ENCODE measurements around the gene EZH2.

The EZH2 gene

GRCh38 chr7:148924011-148924410 lies 39.9 kb upstream of the EZH2 start:
- no peak for DNase-seq (ENCODE audit: low spot score)
- in situ Hi-C loops (cut with MboI; ENCODE audit: low pct_unique_long_range_greater_than_20kb, low sequenced_read_pairs, unreplicated experiment) = no loop called here
- no peak for TF ChIP-seq CTCF (IDR thresholded peaks at IDR 0.05; ENCODE audit: extremely low read depth, insufficient read depth, missing control alignments)

- DNase-seq (ENCODE audit: low spot score) = no peak
- TF ChIP-seq CTCF (IDR thresholded peaks at IDR 0.05; ENCODE audit: extremely low read depth, insufficient read depth, missing control alignments) = no peak
- in situ Hi-C loops (cut with MboI; ENCODE audit: low pct_unique_long_range_greater_than_20kb, low sequenced_read_pairs, unreplicated experiment) = no loop called here
These were observed 37.7 kb upstream of the EZH2 start for GRCh38 chr7:148921806-148922205.

- no peak for TF ChIP-seq CTCF (IDR thresholded peaks at IDR 0.05; ENCODE audit: extremely low read depth, insufficient read depth, missing control alignments)
- in situ Hi-C loops (cut with MboI; ENCODE audit: low pct_unique_long_range_greater_than_20kb, low sequenced_read_pairs, unreplicated experiment) = no loop called here
- no peak for DNase-seq (ENCODE audit: low spot score)
These were observed 37.1 kb upstream of the EZH2 start for GRCh38 chr7:148921189-148921588.

- in situ Hi-C loops (cut with MboI; ENCODE audit: low pct_unique_long_range_greater_than_20kb, low sequenced_read_pairs, unreplicated experiment) = no loop called here
- TF ChIP-seq CTCF (IDR thresholded peaks at IDR 0.05; ENCODE audit: extremely low read depth, insufficient read depth, missing control alignments) = no peak
- DNase-seq (ENCODE audit: low spot score) = peak; percentile 45
These were observed 35.8 kb upstream of the EZH2 start for GRCh38 chr7:148919859-148920258.

GRCh38 chr7:148918058-148918596 lies 34.0 kb upstream of the EZH2 start:
- no peak for DNase-seq (ENCODE audit: low spot score)
- in situ Hi-C loops (cut with MboI; ENCODE audit: low pct_unique_long_range_greater_than_20kb, low sequenced_read_pairs, unreplicated experiment) = no loop called here
- TF ChIP-seq CTCF (IDR thresholded peaks at IDR 0.05; ENCODE audit: extremely low read depth, insufficient read depth, missing control alignments) = no peak

- TF ChIP-seq CTCF (IDR thresholded peaks at IDR 0.05; ENCODE audit: extremely low read depth, insufficient read depth, missing control alignments) = no peak
- in situ Hi-C loops (cut with MboI; ENCODE audit: low pct_unique_long_range_greater_than_20kb, low sequenced_read_pairs, unreplicated experiment) = no loop called here
- no peak for DNase-seq (ENCODE audit: low spot score)
These were observed 32.1 kb upstream of the EZH2 start for GRCh38 chr7:148916186-148916585.

- in situ Hi-C loops (cut with MboI; ENCODE audit: low pct_unique_long_range_greater_than_20kb, low sequenced_read_pairs, unreplicated experiment) = no loop called here
- DNase-seq (ENCODE audit: low spot score) = no peak
- TF ChIP-seq CTCF (IDR thresholded peaks at IDR 0.05; ENCODE audit: extremely low read depth, insufficient read depth, missing control alignments) = no peak
These were observed 31.1 kb upstream of the EZH2 start for GRCh38 chr7:148915211-148915610.

Data from GM13977 (cell line).